GM21367 (cell line): ENCODE results near the gene BATF3.
"Not testable (repeated sequence)": the region's sequence is repeated elsewhere in the genome, so short reads cannot be mapped to it uniquely, and the experiment has no call there.

ENCODE experiments used
- ATAC-seq: cut with Tn5 transposase; IDR thresholded peaks from one replicate; pipeline ENCODE4 v1.9.1; 2021; ENCODE audit not compliant: unreplicated experiment

BATF3 gene, protein sequence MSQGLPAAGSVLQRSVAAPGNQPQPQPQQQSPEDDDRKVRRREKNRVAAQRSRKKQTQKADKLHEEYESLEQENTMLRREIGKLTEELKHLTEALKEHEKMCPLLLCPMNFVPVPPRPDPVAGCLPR

DNA sequence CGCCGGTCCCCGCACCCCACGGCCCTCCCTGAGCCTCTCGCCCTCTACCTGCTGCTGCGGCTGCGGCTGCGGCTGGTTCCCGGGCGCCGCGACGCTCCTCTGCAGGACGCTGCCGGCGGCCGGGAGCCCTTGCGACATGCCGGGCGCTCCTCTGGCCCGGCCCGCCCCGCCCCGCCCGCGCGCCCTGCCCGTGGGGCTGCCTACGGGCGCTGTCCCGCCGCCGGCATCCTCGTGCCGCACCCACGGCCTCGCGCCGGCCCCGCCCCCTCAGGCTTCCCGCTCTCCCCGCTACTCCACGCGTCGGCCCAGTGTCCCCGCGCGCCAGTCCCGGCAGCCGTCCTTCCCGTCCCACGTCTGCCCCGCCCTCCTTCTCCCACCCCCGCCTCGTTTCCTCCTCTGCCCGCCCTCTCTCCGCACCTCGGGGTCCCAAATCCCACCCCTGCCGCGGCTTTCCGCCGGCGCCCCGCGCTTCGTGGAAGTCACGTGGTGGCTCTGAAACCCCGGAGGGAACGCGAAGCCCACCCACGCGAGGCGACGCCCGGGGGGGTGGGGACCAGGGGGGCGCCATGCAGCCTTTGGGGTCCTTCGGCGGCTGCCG, at the start of gene BATF3:
TSS of gene BATF3 (minus strand) at position 216 of the 598 bp plus-strand sequence. CDS start at position 138, 78 bp downstream.
- peak; percentile 10 for ATAC-seq

DNA sequence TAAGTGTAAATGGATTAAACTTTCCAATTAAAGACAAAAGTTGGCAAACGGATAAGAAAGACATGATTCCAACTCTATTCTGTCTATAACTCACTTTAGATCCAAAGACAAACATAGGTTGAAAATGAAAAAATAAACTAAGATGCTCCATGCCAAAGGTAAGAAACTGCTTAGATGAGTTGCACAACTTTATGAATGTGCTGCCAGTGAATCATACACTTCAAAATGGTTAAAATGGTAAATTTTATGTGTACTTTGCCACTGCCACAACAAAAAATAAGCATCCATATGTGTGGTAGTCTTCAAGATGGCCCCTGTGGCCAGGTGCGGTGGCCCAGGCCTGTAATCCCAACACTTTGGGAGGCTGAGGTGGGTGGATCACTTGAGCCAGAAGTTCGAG, 46.9 kb upstream of the BATF3 start:
- no peak for ATAC-seq

DNA sequence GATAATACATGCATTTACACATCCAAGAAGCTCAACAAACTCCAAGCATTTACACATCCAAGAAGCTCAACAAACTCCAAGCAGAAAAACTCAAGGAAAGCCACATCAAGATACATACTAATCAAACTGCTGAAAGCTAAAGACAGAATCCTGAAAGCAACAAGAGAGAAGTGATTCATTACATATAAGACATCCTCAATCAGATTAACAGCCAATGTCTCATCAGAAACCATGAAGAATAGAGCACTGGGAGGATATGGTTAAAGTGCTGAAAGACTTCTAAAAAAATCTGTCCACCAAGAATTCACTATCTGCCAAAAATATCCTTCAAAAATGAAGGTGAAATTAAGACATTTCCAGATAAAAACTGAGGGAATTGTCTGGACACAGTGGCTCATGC, 45.7 kb upstream of the BATF3 start:
- no peak for ATAC-seq

DNA sequence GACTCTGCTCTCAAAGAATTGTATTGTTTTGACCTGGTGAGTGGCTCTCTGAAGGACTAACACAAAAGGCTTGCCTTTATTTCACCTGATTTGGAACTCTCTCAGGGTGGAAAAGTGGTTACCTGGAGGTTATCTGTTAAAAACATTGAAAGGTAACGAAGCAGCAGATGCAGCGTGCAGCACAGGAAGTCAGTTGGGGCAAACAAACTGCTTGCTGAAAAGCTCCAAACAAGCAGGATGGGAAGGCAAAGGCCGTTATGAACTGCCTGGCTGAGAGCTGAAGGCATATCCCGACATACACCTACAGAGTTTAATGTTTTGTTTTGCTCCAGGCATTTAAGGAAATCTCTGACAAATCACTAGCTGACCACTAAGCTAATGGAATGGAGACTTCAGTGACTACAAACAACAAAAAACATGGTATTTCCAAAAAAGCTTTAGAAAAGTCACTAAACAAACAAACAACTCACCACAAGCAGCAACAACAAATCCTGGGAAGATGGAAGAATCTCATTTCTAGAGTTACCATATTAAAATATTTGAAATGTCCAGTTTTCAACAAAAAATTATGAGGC, 44.3 kb upstream of the BATF3 start:
- no peak for ATAC-seq

DNA sequence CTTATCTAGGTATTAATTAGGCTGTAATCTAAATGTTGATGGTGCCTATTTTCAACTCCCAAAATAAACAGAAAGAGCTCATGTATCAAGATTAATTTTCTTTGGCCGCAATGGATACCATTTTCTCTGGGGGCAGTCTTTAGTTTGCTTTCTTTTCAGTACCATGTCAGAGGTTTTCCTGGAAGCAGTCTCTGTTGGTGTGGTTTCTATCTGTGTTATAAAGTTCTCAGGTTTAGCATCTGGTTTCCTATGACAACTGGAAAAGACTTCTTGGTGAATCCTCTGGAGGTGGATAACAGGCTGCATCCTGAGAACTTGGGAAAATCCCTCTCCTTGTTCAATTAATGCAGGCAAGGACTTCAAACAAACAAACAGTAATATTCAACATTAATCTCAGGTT, 38.7 kb upstream of the BATF3 start:
- no peak for ATAC-seq

DNA sequence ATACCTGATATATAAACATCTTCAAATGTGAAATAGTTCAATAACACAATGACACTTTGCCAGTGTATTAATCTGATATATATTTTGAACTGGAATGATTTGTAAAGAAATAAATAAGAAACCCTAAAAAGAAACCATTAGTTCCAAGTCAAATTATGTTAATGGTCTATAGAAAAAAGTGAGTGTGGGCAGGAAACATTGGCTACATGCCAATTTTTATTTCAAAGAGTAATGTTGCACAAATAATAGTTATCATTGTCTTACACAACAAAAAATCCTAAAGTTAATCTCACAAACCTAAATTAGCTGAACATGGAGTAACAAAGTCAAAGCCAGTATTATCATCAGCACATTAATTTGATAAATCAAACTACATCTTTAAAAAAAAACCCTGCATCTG, 37.9 kb upstream of the BATF3 start:
- no peak for ATAC-seq

DNA sequence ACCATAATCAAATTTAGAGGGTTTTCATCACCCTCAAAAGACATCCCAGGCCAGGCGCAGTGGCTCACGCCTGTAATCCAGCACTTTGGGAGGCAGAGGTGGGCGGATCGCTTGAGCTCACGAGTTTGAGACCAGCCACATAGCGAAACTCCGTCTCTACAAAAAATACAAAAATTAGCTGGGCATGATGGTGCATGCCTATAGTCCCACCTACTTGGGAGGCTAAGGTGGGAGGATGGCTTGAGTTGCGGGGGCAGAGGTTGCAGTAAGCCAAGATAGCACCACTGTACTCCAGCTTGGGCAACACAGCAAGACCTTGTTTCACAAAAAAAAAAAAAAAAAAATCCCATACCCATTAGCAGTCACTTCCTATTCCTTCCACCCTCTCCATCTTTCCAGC, 33.5 kb upstream of the BATF3 start:
- ATAC-seq: no peak

DNA sequence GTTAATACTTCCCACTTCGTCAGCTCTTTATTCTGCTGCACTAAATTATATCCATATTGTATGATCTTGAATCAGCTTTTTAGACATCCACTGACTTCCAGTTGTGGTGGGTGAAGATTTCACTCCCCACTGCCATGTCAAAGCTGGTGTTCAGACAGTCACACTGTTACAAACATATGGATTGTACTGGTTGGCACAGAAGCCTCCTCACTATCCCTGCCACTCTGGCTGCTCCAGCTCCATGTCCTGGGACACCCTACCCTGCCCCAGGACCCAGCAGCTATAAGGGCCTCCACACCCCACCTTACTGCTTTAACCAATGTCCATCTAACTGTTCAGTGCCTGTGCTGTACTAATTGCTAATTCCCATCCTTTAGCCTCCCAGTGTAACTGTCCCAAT, 32.0 kb upstream of the BATF3 start:
- ATAC-seq: no peak

DNA sequence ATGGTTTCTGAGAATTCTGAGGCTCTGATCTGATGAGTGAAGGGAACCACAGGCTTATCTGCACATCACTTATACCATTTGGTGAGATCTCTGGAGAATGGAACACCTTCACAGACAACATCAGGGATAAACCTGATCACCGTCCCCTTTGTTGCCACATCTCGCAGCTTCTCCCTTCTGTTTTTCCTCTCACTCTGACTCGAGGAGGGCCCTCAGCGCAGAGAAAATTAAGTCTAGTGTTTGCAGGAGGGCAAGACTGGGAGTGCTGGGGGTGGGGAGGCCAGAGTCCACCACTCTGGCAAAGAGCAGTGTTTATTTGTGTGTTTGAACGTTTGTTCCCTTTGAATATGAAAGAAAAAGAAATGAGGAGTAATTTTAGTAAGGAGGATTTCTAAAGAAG, 29.0 kb upstream of the BATF3 start:
- no peak for ATAC-seq

DNA sequence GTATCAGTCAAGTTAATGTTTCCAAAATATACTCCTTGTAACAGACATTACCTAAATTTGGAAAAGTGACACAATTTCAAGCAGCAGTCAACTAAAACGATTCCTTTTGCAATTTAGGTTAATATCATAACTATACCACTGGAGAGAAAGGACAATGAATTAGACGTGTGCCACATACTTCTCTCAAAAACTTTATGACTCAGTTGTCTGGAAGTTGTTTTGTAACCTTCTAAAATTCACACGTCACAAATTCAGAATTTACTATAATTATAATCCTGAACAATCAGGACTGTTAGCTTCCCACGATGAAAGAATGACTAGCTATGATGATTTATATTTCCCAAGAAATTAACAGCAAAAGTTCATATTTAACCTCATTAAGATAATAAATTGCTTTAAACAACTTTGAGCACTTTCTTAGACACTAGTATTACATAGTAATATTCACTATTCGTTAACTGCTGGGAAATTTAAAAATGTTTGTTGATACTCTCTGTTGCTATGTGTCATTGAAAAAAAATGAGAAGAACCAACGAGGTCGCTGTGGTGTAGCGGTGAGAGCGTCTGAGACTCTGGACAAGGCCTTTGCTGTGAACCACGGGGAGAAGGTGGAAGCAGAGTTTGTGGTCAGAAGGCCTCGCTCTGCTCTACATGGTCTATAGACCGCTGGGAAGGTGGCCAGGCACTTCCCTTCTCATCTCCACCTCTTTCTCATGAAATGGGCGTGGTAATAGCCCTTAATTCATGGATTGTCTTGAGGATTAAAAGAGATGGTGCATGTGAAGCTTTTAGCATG, 27.9 kb upstream of the BATF3 start:
- ATAC-seq: no peak

DNA sequence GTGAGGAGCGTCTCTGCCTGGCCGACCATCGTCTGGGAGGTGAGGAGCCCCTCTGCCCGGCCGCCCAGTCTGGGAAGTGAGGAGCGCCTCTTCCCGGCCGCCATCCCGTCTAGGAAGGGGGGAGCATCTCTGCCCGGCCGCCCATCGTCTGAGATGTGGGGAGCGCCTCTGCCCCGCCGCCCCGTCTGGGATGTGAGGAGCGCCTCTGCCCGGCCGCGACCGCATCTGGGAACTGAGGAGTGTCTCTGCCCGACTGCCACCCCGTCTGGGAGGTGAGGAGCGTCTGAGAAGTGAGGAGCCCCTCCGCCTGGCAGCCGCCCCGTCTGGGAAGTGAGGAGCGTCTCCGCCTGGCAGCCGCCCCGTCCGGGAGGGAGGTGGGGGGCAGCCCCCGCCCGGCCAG, 25.0 kb upstream of the BATF3 start:
- not testable (repeated sequence) for ATAC-seq

DNA sequence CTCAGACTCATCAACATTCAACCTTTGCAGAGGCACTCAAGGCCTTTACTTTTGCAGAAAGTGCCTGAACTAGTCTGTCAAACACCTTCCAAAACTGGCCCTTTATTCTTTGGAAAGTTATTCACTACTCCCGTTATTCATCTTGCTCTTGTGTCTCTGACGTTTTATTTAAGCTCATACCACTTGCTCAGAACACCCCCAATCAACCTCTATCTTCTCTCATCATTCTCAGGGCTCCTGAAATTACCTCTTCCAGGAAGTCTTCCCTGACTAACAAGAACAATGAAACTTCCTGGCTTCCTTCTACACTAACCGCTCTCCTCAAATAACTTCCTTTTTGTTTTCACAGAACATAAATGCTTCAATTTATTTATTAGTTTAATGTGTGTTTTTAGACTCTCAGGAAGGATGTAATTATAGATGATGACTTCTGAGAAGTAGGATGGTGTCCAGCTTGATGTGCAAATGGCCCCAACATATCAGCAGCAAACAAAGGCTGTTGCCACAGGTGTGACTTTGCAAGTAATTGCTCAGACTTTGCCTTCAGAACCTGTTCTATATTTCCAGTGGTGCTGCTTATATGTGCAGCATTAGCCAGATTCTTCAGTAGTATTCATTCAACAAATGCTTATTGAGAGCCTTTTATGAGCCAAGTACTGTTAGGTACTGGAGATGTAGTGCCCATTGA, 22.8 kb upstream of the BATF3 start:
- no peak for ATAC-seq

DNA sequence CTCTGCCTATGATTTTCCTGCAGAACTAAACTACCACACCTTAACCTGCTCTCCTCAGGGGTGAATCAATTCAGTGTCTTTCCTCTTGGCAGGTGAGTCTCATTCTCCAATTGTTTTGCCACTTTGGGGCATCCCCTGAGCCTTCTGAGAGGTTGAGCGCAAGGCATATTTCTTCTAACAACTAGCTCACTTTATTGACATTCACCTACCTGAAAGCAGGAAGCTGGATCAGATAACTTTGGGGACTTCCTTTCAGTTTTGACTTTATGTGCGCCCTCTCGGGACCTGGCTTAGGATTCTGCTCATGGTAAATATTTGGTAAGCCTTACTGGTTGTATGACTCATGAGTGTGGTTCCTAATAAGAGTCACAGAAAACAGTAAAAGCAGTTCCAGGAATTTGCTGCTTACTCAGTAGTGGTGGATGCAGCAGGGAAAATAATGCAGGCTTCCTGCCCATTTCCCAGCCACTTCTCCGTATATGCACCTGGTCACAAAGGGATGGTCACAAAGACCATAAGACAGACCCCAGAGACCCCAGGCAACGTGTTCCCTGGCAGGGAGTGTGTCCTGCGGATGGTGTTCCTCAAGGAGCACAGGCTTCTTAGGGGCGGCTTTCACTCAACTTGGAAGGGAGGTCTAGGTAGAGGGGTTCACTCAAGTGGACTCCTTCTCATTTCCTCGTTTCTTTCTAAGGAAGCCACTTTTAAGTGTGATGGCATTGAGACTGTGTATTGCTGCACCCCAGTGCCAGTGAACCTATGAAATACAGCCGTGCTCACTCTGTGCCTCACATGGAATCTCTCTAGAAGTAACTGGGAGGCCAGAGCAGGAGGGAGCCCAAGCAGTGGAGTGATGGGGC, 22.0 kb upstream of the BATF3 start:
- ATAC-seq: no peak

DNA sequence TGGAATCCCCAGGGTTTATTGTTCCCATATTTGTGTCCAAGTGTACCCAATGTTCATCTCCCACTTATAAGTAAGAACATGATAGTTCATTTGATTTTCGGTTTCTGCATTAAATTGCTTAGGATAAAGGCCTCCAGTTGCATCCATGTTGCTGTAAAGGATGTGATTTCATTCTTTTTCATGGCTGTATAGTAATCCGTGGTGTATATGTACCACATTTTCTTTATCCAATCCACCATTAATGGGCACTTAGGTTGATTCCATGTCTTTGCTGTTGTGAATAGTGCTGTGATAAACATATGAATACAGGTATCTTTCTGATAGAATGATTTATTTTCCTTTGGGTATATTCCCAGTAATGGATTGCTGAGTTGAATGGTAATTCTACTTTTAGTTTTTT, 20.0 kb upstream of the BATF3 start:
- no peak for ATAC-seq

DNA sequence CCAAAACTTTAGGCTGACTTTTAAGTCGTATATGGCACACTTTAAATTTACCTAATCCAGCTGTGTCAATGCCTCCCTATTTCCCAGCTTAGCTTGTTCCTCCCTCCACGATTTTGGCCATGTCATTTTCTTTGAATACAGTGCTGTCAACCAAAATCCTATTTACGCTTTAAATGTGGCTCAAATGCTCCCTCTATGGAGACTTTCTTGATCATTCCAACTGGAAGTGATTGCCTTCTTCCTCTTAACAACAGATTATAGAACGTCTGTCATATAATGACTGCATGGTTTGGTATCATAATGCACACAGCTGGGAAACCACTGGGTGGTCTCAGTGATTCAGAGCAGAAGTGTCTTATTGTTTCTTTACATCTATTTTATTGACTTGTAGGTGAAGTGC, 18.9 kb upstream of the BATF3 start:
- ATAC-seq: no peak

DNA sequence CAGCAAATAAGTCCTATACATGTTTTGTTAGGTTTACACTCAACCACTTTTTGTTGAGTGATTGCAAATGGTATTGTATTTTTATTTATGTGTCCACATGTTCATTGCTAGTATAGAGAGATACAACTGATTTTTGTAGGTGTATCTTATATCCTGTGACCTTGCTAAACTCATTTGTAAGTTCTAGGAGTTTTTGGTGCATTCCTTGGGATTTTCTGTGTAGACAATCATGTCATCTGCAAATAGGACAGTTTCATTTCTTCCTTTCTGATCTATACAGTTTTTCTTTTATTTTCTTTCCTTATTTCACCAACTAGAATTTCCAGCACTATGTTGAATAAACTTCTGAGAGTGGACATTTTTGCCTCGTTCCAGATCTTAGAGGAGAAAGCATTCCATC, 16.5 kb upstream of the BATF3 start:
- ATAC-seq: no peak

DNA sequence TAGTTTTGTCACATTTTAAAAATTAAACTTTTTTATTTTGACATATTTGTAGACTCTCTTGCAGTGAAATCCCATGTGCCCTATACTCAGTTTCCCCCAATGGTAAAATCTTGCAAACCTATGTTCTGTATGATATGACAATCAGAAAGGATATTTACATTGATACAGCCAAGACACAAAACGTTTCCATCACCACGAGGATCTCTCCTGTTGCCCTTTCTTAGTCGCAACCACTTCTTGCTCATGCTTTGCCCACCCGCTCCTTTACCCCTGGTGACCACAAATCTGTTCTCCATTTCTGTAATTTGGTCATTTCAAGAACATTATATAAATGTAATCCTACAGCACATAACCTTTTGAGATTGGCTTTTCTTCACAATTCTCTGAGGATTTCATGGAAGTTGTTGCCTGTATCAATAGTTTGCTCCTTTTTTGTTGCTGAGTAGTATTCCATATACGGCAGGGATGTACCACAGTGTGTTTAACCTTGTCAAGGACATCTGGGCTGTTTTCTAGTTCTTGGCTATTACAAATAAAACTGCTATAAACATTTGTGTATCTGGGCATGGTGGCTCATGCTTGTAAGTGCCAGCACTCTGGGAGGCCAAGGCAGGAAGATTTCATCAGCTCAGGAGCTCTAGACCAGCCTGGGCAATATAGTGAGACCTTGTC, 14.0 kb upstream of the BATF3 start:
- ATAC-seq: no peak

DNA sequence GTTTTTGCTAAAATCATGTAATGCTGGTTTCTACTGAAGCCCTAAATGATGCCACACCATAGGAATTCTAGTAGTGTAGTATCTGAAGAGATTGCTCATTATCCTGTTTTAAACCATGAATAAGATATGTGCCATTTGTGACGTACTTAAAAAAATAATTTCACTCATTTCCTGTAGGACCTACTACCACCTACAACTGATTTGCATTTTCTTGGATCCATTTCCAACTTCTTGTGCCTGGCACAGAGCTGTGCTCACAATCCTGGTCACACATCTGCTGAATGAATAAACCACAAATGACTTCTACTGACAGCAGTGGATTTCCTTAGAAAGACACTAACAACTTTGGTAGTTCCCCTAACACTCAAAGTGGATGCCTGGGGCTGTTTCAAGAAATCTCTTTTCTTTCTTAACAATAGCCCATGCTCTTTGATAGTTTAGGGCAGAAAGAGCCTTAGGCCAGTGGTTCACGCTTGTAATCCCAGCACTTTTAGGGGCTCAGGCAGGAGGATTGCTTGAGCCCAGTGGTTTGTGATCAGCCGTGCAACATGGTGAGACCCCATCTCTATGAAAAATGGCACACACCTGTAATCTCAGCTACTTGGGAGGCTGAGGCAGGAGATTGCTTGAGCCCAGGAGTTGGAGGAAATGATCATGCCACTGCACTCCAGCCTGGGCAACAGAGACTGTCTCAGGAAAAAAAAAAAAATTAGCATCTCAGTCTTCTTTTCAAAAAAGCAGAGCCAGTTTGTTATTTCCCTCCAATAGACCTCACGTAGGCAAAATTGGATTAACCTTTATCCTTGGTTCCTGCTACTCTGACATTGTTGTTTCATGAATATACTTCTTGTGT, 13.0 kb upstream of the BATF3 start:
- ATAC-seq: no peak

DNA sequence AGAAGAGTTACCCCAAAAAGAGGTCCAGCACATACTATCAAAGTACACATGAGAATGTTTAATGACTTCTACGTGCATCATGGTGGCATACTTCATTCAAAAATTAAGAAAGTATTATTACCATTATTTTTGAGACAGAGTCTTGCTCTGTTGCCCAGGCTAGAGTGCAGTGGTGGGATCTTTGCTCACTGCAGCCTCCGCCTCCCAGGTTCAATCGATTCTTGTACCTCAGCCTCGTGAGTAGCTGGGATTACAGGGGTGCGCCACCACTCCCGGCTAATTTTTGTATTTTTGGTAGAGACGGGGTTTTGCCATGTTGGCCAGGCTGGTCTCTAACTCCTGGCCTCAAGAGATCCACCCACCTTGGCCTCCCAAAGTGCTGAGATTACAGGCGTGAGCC, 12.3 kb upstream of the BATF3 start:
- ATAC-seq: not testable (repeated sequence)
